IPS-18a (cell line): ENCODE data around the gene FOXN4.

Experiments used
- H3K27ac ChIP-seq: one replicate; pipeline ENCODE4 v1.5.1; 2013; ENCODE audit warnings: low read length
- H3K27me3 ChIP-seq: one replicate; pipeline ENCODE4 v1.6.1; 2013; ENCODE audit warnings: mild to moderate bottlenecking, low read length; ENCODE audit not compliant: control insufficient read depth, insufficient read depth
- H3K36me3 ChIP-seq: one replicate; pipeline ENCODE4 v1.6.1; 2013; ENCODE audit warnings: low read depth, low read length; ENCODE audit not compliant: control insufficient read depth
- H3K4me1 ChIP-seq: one replicate; pipeline ENCODE4 v1.6.1; 2013; ENCODE audit warnings: low read depth, low read length; ENCODE audit not compliant: control insufficient read depth
- H3K4me3 ChIP-seq: one replicate; pipeline ENCODE4 v1.5.1; 2013; ENCODE audit warnings: low read length
- H3K9ac ChIP-seq: one replicate; pipeline ENCODE4 v1.6.1; 2013; ENCODE audit warnings: mild to moderate bottlenecking, low read length, moderate library complexity
- H3K9me3 ChIP-seq: one replicate; pipeline ENCODE4 v1.6.1; 2013; ENCODE audit warnings: low read depth, low read length; ENCODE audit not compliant: control insufficient read depth

FOXN4 gene

GRCh38 chr12:109232731-109233130, 76.4 kb downstream of the FOXN4 start:
- H3K27me3 ChIP-seq: no peaks in the 10 kb centered on the region
- no peaks in the 10 kb centered on the region for H3K4me1 ChIP-seq

GRCh38 chr12:109230193-109230592, 78.9 kb downstream of the FOXN4 start:
- Histone ChIP-seq H3K36me3 (no peaks in the 10 kb centered on the region), H3K4me3 (no peak overlapping the region), H3K9me3 (no peaks in the 10 kb centered on the region), H3K27ac (no peak overlapping the region), H3K4me1 (no peaks in the 10 kb centered on the region), H3K9ac (no peak overlapping the region), H3K27me3 (no peaks in the 10 kb centered on the region)

More at GRCh38 chr12:109232731-109233130, 76.4 kb downstream of the FOXN4 start:
- Histone ChIP-seq H3K9me3 (no peaks in the 10 kb centered on the region), H3K36me3 (no peaks in the 10 kb centered on the region), H3K27ac (no peak overlapping the region), H3K4me3 (no peak overlapping the region), H3K9ac (no peak overlapping the region)

GRCh38 chr12:109228664-109229063, 80.4 kb downstream of the FOXN4 start:
- Histone ChIP-seq H3K36me3 (peaks cover 3% of the 10 kb centered on the region), H3K27me3 (no peaks in the 10 kb centered on the region), H3K9ac (no peak overlapping the region), H3K4me1 (no peaks in the 10 kb centered on the region), H3K9me3 (no peaks in the 10 kb centered on the region), H3K27ac (no peak overlapping the region), H3K4me3 (no peak overlapping the region)
